OCI-LY3 (cell line): Measurements from ENCODE around the gene ANKUB1.

Experiments
- EZH2phosphoT487 ChIP-seq: fragments of 200-600 bp; shearing (Covaris generic); IDR thresholded peaks from 2 replicates; pipeline ENCODE4 v1.6.1; 2018; ENCODE audit warnings: antibody characterized with exemption, mixed run types, low read depth
- TF ChIP-seq, protein P1 (sequence below): fragments of 200-600, 300-600 bp; sonication (generic); IDR thresholded peaks from 2 replicates; pipeline ENCODE4 v1.5.1; 2014; ENCODE audit warnings: antibody characterized with exemption, low read length, low read depth

DNA sequence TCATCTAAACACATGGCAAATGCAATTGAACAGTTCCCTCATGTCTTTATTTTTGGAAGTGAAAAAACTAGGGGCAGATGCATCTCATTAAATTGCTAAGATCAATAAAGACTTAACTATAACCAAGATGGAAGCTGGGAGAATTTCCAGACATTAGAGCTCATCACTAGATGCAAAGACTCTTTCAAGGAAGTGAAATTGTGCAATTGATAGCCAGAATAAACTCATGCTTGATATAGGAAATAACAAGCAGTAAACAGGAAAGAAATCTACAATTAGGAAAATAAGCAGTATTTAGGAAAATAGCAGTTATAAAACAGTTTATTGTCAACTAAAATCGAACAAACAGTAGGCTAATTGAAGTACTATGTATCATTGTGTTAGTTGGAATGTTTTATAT, 8.8 kb upstream of the ANKUB1 start:
- TF ChIP-seq, protein P1, sequence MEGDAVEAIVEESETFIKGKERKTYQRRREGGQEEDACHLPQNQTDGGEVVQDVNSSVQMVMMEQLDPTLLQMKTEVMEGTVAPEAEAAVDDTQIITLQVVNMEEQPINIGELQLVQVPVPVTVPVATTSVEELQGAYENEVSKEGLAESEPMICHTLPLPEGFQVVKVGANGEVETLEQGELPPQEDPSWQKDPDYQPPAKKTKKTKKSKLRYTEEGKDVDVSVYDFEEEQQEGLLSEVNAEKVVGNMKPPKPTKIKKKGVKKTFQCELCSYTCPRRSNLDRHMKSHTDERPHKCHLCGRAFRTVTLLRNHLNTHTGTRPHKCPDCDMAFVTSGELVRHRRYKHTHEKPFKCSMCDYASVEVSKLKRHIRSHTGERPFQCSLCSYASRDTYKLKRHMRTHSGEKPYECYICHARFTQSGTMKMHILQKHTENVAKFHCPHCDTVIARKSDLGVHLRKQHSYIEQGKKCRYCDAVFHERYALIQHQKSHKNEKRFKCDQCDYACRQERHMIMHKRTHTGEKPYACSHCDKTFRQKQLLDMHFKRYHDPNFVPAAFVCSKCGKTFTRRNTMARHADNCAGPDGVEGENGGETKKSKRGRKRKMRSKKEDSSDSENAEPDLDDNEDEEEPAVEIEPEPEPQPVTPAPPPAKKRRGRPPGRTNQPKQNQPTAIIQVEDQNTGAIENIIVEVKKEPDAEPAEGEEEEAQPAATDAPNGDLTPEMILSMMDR = no peak
- no peak for TF ChIP-seq EZH2phosphoT487
